IMR-90 (cell line): Measurements from ENCODE around the gene CEP63.

Source experiments
- CTCF ChIP-seq: conservative IDR thresholded peaks from 2 replicates; pipeline ENCODE4 v1.5.1; 2012; ENCODE audit warnings: mild to moderate bottlenecking, low read depth, low read length, improper control_type of control experiment
- POLR2A ChIP-seq: IDR thresholded peaks from 2 replicates; pipeline ENCODE4 v1.6.1; 2012; ENCODE audit warnings: mild to moderate bottlenecking, low read depth, low read length
- RCOR1 ChIP-seq: IDR thresholded peaks from 2 replicates; pipeline ENCODE4 v1.6.1; 2012; ENCODE audit warnings: mild to moderate bottlenecking, low read length, improper control_type of control experiment; ENCODE audit not compliant: insufficient replicate concordance
- RFX5 ChIP-seq: IDR thresholded peaks from 2 replicates; pipeline ENCODE4 v1.8.0; 2012; ENCODE audit warnings: low read depth, mild to moderate bottlenecking, low read length, moderate library complexity
- USF2 ChIP-seq: fragments of 150-350 bp; IDR thresholded peaks from 2 replicates; pipeline ENCODE4 v1.6.1; 2017; ENCODE audit warnings: mild to moderate bottlenecking, antibody characterized with exemption, low read length, low read depth

- TF ChIP-seq POLR2A (no peak), CTCF (no peak), USF2 (no peak), RFX5 (no peak), RCOR1 (no peak)
Measured at GRCh38 chr3:134613006-134613520, 127.2 kb downstream of the CEP63 start.
